Stimulated activated CD8-positive, alpha-beta memory T cell treated with anti-CD3 and anti-CD28 coated beads, Interleukin-12 subunit alpha, Interleukin-12 subunit beta, amount 100 ng/mL, for 24 hours (primary cell): Measurements from ENCODE around the gene CCSAP.
A peak's percentile ranks its signal among the peaks of the same experiment; 100 is the strongest.
"Not testable (repeated sequence)": the region's sequence is repeated elsewhere in the genome, so short reads cannot be mapped to it uniquely, and the experiment has no call there.

ENCODE experiments used
- DNase-seq: peaks from one replicate; pipeline ENCODE4 v3.0.0-alpha.2; 2020; ENCODE audit errors: extremely low read depth

The CCSAP gene

DNA sequence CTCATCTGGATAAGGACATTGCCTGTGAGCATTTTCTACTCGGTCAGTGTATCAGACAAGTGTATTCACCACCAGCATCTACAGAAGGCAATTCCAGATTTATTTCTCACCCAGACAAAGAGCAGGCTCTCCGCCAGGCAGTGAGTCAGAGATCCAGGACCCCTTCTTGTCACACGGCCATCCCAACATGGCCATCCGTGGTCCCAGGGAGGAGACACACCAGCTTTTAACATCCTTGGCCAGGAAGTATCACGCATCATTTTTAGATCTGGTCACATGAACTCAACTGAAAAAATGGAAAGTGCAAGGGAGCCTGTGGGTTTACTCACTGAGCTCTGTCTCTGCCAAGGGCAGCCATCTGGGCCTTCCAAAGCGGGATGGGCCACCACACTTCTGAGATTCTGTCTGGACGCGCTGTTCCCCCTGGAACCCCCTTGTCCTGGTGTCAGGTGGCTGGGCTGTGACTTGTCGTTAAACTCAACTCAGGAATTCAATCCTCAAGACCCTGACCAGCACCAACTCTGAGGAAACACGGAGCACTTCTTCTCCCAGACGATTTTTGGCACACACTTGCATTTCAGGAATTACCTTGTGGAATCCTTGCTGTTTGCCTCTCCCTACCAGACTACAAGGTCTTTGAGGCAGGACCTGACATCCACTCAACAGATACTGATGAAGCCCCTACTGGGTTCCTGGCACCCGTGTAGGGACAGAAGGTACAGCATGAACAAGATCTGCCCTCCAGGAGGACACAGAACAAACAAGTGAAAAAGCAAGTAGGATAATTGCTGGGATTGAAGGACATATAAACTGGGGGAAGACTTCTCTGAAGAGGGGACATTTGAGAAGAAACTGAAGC lies 21.6 kb upstream of the CCSAP start:
- DNase-seq = no peak

DNA sequence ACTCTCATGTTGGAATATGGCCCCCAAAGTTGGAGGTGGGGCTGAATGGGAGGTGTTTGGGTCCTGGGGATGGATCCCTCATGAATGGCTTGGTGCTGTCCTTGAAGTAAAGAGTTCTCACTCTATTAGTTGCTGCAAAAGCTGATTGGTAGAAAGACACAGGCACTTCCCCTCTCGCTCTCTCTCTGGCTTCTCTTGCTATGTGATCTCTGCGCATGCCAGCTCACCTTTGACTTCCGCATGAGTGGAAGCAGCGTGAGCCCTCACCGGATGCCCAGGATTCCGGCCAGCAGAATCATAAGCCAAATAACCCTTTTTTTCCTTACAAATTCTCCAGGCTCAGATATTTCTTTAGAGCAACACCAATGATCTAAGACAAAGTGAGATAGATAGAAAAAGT lies 20.9 kb upstream of the CCSAP start:
- DNase-seq = no peak

GRCh38 chr1:229360420-229360819 lies 17.6 kb upstream of the CCSAP start:
- no peak for DNase-seq

DNA sequence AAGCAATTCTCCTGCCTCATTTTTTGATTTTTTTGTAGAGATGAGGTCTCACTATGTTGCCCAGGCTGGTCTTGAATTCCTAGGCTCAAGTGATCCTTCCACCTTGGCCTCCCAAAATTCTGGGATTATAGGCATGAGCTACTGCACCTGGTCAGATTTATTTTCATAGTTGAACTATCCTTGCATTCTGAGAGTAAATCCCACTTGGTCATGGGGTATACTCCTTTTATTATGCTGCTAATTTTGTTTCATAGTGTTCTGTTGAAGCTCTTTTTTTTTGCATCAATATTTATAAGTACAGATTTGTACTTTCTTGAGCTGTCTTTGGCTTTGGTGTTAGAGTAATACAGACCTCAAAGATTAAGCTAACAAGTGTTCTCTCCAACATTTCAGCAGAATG lies 12.8 kb upstream of the CCSAP start:
- no peak for DNase-seq

- no peak for DNase-seq
These were observed 11.4 kb upstream of the CCSAP start for GRCh38 chr1:229354226-229354625.

GRCh38 chr1:229352975-229353374 lies 10.1 kb upstream of the CCSAP start:
- no peak for DNase-seq

GRCh38 chr1:229349463-229350385 lies 6.9 kb upstream of the CCSAP start:
- DNase-seq = no peak

DNA sequence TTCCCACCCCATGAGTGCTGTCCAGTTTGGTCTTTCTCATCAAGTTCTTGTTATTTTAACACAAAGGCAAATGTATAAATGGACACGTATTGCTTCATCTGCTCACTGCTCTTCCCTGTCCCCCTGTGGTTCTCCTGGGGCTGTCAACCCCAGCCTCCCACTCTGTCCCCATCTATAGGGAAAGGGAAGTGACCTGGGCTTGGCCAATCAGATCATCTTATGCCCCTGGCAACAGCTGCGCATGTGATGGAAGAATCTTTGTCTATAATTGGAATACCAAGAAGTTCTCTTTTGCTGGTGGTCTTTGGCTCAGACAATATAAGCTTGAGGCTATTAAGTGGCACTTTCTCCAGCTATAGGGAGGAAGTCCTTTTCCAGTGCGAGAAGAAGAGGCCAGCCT lies 4.7 kb upstream of the CCSAP start:
- DNase-seq = no peak

DNA sequence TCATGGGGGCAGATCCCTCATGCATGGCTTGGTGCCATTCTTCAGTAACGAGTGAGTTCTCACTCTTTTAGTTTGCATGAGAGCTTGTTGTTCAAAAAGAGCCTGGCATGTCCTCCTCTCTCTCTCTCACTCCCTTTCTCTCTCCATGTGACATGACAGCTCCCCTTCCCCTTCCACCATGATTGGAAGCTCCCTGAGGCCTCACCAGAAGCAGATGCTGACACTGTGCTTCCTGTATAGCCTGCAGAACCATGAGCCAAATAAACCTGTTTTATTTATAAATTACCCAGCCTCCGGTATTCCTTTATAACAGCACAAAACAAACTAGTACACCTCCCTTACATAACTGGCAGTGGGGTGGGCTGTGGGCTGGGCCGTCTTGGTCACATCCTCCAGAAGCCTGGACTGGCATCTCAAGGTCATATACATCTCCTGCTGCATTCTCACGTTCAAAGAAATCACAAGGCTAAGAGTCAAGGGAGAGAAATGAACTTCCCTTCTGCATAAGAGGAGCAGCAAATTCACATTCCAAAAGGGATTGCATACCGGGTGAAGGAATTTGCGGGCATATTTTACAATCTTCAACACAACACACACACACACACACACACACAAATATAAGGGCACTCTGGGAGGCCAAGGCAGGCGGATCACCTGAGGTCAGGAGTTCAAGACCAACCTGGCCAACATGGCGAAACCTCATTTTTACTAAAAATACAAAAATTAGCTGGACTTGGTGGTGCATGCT lies 2.3 kb upstream of the CCSAP start:
- DNase-seq = no peak

DNA sequence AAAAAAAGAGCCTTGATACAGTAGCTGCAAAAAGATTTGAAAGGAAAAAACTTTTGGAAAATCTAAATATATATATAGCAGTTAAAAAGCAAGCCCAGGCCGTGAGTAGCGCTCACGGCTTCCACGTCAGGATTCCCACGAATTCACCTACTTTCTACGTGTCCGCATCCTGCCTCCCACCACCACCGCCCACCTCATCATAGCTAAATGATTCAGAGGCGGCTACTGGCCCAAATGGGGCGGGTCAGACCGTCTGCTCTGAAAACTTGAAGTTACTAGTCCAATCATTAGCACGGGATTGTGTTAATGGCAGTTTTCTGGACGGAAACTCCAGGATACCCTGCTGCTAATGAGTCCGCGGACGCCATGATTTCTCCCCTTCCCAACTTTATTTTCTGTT lies 1.3 kb upstream of the CCSAP start:
- DNase-seq = no peak

DNA sequence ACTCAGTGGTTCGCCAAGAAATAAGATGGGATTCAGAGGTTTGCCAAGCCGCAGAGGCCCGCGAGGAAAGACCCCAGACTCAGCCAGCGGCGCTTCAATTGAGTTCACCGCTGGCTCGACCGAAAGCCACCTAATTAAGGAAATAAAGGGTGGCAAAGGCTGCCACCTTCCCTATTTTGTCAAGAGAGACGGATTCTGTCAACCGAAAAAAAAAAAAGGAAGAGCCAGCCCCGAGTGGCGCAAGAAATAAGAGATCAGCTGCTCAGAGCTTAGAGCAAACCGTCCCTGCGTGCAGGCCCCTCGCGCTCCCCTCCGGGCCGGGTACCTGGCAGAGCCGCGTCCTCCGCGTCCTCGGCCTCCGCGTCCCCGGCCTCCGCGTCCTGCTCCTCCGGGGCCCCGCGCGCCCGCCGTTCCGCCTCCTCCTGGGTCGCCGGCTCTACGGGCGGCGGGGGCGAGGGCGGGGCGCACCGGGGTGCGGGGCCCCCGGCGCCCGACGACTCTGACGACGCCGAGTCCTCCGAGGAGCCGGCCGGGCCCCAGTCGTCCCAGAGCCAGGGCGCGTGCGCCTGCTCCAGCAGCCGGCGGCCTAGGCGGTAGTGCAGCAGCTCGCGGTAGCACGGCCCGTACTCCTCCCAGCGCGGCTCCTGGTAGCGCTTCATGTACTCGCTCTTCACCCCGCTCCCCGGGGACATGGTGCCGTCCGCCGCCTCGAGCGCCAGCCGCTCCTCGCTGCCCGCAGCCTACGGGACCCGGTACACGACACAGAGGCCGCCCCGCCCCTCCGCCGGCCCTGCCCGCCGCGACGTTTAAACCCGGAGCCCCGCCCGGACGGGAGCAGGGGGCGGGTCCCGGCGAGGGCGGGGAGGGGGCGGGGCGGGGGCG lies 832 bp downstream of the CCSAP start:
- DNase-seq = peak; percentile 44

- DNase-seq = no peak
These were observed 2.4 kb downstream of the CCSAP start for GRCh38 chr1:229340496-229340895.

DNA sequence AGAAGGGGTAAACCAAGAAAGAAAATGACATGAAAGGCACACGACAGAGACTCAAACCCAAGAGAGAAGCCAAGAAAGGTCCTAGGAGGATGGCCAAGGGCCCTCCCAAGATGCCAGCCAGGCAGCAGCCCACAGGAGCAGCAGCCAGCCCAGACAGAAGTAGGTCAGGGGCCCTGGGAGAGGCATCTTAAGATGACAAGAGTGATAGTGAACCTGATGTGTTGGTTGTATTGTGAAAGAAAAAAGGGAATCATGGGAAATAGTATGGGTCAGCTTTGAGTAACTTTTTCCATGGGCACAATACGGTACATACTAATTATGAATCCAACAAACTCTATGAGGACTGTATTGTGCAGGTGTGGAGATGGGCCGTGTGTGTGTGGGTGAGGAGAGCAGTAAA lies 3.3 kb downstream of the CCSAP start:
- DNase-seq = no peak

GRCh38 chr1:229339086-229339485 lies 3.8 kb downstream of the CCSAP start:
- no peak for DNase-seq

GRCh38 chr1:229336345-229336744 lies 6.5 kb downstream of the CCSAP start:
- no peak for DNase-seq

GRCh38 chr1:229334716-229335115 lies 8.1 kb downstream of the CCSAP start:
- no peak for DNase-seq

- DNase-seq = no peak
These were observed 8.6 kb downstream of the CCSAP start for GRCh38 chr1:229334269-229334668.

DNA sequence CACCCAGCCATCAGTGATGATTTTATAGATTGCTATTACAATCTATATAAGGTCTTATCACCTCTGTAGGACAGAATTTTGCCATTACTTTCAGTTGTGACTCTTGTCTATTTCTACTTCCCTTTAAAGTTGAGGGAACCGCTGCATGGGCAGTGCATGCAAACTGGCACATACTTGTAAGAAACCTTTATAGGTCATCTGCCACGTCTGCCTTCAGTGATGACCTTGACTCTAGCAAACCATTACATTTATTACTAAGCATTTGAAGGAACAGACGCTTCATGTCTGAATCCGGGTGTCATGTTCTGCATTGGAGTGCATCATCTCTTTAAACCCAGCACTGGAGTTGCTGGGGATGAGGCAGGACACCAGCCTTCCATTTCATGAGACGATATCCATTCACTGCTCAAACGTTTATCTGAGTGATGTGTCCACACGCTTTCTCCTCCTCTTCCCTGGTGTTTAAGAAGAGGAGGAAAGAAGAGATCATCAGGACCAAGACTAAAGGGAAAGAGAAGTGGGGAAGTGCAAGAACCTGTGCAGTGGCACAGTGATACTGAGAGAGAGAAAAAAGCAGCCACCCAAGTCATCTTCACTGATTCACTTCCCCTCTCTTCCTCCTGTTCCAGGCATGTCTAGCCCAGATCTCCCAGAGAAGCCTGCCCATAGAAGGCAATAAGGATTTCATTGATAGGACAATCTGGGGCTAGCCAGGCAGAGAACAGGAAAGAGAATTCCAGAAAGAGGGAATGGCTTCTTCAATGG lies 14.1 kb downstream of the CCSAP start:
- DNase-seq = no peak

GRCh38 chr1:229327765-229328164 lies 15.1 kb downstream of the CCSAP start:
- not testable (repeated sequence) for DNase-seq

DNA sequence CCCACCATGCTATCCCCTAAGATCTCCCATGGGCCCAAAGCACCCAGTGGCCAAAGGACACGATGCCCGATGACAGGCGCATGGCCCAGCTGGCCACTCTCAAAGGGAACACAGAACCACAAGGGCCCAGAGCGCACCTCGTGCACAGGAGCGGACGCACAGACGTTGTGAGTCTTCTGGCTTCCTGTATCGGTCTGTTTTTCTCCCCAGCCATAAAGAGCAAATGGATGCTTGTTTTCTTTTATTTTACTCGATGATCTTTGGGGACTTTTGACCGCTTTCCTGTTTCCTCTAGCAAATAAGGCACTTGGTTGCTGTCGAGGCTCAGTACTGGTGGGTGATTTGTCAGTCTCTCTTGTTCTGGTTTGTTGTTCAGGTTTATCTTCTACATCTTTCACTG lies 16.2 kb downstream of the CCSAP start:
- DNase-seq = no peak
